ENCODE data around the gene C19orf38.
"Not testable (repeated sequence)": the region's sequence is repeated elsewhere in the genome, so short reads cannot be mapped to it uniquely, and the experiment has no call there.

Gene C19orf38

GRCh38 chr19:10846500-10847202, 1.6 kb upstream of the C19orf38 start:
- FAIRE-seq = no peak
- no peak for DNase-seq (ENCODE audit: low spot score)

DNA sequence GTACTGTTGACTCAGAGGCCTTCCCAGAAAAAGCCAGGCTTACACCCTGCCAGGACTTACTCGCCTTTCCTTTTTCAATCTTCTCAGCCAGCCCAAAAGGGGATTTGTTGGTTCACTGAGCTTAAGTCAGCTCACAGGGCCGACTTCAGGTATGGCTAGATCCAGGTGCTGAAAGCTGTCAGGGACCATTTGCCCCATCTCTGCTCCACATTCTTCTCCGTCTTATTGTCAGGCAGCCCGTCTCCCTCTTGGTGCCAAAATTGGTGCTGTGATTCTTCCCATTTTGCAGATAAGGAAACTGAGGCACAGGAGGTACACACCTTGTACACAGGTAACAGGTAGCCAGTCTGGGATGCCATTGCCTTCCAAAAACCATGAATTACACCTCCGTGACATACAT, 2.4 kb downstream of the C19orf38 start:
- no peak for FAIRE-seq
- DNase-seq (ENCODE audit: low spot score) = no peak

DNA sequence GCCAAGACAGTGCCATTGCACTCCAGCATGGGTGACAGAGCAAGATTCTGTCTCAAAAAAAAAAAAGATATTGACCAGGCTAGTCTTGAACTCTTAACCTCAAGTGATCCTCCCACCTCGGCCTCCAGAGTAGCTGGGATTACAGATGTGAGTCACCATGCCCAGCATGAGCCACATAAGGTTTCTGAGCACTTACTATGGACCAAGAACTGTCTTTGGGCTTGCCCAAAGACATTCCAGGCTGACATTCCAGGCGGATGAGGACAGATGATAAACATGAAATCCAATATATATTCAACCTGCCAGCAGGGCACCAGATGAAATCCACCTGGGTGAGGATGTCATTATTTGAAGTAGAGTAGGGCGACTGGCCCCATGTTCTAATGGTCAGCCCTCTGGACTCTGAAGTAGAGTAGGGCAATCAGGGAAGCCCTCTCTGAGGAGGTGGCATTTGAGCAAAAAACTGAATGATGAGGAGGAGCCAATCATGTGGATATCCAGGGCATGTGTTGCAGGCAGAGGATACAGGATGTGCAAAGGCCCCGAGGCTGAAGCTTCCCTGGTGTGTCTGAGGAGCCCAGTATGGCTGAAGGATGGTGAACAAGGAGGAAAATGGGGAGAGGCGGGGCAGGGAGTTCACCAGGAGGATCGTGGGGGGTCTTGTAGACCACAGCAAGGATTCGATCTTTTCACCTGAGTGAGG, 4.0 kb downstream of the C19orf38 start:
- peak; percentile 51 for DNase-seq (ENCODE audit: low spot score)
- no peak for FAIRE-seq

- FAIRE-seq = no peak
- no peak for DNase-seq (ENCODE audit: low spot score)
These were observed 4.7 kb downstream of the C19orf38 start for GRCh38 chr19:10852941-10853340.

GRCh38 chr19:10854350-10855089, 6.3 kb downstream of the C19orf38 start:
- FAIRE-seq (no peak), DNase-seq (ENCODE audit: low spot score) (no peak)

GRCh38 chr19:10855879-10856522, 7.8 kb downstream of the C19orf38 start:
- DNase-seq (ENCODE audit: low spot score) (no peak), FAIRE-seq (no peak)

GRCh38 chr19:10856899-10857298, 8.7 kb downstream of the C19orf38 start:
- not testable (repeated sequence) for DNase-seq (ENCODE audit: low spot score); FAIRE-seq

GRCh38 chr19:10858204-10858828, 10.1 kb downstream of the C19orf38 start:
- FAIRE-seq = no peak

DNA sequence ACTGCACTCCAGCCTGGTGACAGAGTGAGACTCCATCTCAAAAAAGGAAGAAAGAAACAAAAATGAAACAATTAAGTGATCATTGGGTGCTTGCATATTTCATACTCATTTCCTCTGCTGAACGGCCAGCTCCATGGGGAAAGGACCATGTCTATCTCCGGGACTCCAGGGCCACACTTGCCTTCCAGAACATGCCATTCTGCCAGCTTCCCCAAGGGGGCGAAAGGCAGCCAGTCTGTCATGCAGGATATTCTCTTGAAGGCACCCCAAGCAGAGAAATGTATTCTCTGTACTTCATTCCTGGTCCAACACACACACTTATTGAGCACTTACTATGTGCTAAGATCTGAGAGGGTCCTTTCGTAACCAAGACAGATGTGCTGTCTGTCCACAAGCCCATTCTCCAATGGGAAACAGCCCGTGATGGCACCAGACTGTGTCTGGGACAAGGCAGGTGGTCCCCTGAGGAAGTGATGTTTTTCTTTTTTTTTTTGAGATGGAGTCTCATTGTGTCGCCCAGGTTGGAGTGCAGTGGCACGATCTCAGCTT, 13.0 kb downstream of the C19orf38 start:
- DNase-seq (ENCODE audit: low spot score) = no peak
- no peak for FAIRE-seq

More at GRCh38 chr19:10858204-10858828, 10.1 kb downstream of the C19orf38 start:
- DNase-seq (ENCODE audit: low spot score) = no peak

- FAIRE-seq (no peak), DNase-seq (ENCODE audit: low spot score) (no peak)
These were observed 14.4 kb downstream of the C19orf38 start for GRCh38 chr19:10862561-10863106.

DNA sequence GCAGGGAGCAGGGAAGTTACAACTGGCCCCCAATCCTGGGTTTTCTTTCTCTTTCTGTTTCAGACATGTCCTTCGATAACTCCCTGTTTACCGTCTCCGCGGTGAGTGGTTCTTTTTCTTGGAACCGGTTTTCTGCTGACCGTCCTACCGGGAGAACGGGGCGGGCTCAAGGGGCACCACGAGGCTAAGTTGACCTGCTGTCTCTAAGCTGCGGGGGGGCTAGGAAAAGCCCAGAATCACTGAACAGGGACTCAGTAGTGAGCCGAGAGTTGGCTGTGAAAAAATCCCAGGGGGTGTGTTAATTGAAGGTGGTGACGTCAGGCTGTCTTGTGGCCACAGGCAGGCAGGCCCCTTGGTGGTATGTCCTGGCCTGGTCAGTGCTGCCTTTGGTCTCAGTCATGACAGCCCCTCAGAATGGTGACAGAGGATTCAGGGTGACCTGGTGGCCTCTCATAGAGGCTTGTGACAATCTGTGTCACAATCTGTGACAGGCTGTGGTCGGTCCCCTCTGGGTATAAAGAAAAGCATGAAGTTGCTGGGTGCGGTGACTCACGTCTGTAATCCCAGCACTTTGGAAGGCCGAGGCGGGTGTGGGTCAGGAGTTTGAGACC, 15.0 kb downstream of the C19orf38 start:
- DNase-seq (ENCODE audit: low spot score) = peak; percentile 26
- FAIRE-seq = no peak

- FAIRE-seq = no peak
- peak; percentile 75 for DNase-seq (ENCODE audit: low spot score)
These were observed 16.3 kb downstream of the C19orf38 start for GRCh38 chr19:10864538-10864899.

DNA sequence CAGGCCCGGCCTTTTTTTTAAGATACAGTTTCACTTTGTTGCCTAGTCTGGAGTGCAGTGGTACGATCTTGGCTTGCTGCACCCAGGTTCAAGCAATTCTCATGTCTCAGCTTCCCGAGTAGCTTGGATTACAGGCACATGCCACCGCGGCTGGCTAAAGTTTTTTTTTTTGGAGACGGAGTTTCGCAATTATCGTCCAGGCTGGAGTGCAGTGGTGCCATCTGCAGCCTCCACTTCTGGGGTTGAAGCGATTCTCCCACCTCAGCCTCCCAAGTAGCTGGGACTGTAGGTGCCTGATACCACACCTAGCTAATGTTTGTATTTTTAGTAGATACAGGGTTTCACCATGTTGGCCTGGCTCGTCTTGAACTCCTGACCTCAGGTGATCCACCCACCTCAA, 18.3 kb downstream of the C19orf38 start:
- DNase-seq (ENCODE audit: low spot score) (no peak), FAIRE-seq (no peak)

DNA sequence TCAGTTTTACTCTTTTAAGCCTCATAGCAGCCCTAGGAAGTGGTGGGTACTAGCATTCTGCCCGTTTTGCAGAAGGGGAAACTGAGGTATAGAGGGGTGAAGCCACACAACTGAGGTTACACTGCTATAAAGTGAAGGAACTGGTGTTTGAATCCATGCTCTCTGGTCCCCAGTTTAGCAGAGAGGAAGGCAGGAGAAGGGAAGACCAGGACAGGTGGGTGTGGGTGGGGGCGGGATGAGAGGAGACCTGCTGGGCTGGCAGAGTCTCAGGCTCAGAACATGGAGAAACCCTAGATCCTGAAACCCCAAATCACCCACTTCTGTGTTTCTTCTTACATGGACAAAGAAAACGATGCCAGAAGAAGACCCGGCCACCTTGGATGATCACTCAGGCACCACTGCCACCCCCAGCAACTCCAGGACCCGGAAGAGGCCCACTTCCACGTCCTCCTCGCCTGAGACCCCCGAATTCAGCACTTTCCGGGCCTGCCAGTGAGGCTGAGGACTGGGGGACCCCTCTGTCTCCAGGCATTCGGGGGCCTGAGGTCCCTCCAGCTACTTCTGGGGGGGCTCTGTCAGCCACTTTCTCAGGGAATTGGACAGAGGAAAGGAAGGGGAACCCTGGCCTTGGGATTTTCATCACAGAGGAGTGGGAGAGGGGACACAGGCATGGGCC, 20.8 kb downstream of the C19orf38 start:
- no peak for DNase-seq (ENCODE audit: low spot score)
- no peak for FAIRE-seq

DNA sequence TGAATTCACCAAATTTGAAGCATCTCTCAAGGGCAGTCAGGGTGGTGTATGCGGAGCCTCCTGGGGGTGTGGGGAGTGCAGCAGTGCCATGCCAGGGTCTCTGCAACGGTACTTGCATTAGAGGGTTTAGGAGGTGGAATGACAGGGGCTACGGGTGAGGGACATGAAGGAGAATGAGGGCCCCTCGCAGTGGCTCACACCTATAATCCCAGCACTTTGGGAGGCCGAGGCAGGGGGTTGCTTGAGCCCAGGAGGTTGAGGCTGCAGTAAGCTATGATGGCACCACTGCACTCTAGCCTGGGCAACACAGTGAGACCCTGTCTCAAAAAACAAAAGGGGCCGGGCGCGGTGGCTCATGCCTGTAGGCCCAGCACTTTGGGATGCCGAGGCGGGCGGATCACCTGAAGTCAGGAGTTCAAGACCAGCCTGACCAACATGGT, 21.7 kb downstream of the C19orf38 start:
- not testable (repeated sequence) for FAIRE-seq; DNase-seq (ENCODE audit: low spot score)

GRCh38 chr19:10870501-10870954, 22.3 kb downstream of the C19orf38 start:
- no peak for FAIRE-seq

GRCh38 chr19:10870955-10871603, 22.9 kb downstream of the C19orf38 start, which contains the start of gene CARM1:
Gene CARM1, plus strand, starts transcription at chr19:10871553. Its CDS starts 150 bp downstream, at chr19:10871703.
- no peak for FAIRE-seq

More at GRCh38 chr19:10870501-10870954, 22.3 kb downstream of the C19orf38 start:
- no peak for DNase-seq (ENCODE audit: low spot score)

GRCh38 chr19:10871711-10872545, 23.7 kb downstream of the C19orf38 start:
- DNase-seq (ENCODE audit: low spot score) = no peak
- FAIRE-seq = no peak

More at GRCh38 chr19:10870955-10871603, 22.9 kb downstream of the C19orf38 start, which contains the start of gene CARM1:
- DNase-seq (ENCODE audit: low spot score) = peak; percentile 97

All from urothelium cell line (cell line).